Measurements from ENCODE around the gene MVD.

The MVD gene

DNA sequence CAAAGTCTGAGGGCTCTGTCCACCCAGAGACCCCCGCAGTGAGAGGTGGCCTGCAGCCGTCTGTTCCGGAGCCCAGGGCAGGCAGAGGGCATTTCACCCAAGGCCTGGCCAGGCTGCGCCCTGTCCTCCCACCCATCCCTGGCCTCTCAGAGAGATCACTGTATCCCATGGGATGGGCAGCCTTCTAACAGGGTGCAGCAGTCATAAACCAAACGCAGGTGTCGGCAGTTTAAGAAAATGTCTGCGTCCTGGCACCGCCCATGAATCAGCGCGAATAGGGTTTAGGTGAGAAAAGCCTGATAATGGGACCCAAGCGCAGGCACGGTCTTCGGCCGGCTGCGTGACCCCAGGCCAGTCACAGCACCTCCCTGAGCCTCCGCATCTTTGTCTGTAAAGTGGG, 17.4 kb downstream of the MVD start:
- TF ChIP-seq, protein P1, sequence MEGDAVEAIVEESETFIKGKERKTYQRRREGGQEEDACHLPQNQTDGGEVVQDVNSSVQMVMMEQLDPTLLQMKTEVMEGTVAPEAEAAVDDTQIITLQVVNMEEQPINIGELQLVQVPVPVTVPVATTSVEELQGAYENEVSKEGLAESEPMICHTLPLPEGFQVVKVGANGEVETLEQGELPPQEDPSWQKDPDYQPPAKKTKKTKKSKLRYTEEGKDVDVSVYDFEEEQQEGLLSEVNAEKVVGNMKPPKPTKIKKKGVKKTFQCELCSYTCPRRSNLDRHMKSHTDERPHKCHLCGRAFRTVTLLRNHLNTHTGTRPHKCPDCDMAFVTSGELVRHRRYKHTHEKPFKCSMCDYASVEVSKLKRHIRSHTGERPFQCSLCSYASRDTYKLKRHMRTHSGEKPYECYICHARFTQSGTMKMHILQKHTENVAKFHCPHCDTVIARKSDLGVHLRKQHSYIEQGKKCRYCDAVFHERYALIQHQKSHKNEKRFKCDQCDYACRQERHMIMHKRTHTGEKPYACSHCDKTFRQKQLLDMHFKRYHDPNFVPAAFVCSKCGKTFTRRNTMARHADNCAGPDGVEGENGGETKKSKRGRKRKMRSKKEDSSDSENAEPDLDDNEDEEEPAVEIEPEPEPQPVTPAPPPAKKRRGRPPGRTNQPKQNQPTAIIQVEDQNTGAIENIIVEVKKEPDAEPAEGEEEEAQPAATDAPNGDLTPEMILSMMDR (IDR thresholded peaks at IDR 0.05; ENCODE audit: borderline replicate concordance, insufficient read depth, low read depth, low read length), result no peak
- H3K4me3 ChIP-seq (ENCODE audit: low read depth, low read length), result no peak overlapping the region

DNA sequence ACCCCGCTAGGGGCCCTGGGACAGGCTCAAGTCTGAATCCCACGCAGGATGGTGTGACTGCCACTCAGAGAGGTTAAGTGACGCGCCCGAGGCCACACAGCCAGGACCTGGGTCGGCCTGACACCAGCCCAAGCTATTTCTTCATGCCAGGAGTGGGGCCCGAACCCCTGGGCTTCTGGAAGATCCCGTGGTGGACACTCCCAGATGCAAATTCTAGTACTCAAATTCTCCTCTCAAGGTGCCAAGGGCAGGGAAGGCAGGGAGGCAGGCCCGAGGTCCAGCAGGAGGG, 19.3 kb downstream of the MVD start:
- H3K4me3 ChIP-seq (ENCODE audit: low read depth, low read length), result no peak overlapping the region
- TF ChIP-seq, protein P1 (IDR thresholded peaks at IDR 0.05; ENCODE audit: borderline replicate concordance, insufficient read depth, low read depth, low read length), result no peak

DNA sequence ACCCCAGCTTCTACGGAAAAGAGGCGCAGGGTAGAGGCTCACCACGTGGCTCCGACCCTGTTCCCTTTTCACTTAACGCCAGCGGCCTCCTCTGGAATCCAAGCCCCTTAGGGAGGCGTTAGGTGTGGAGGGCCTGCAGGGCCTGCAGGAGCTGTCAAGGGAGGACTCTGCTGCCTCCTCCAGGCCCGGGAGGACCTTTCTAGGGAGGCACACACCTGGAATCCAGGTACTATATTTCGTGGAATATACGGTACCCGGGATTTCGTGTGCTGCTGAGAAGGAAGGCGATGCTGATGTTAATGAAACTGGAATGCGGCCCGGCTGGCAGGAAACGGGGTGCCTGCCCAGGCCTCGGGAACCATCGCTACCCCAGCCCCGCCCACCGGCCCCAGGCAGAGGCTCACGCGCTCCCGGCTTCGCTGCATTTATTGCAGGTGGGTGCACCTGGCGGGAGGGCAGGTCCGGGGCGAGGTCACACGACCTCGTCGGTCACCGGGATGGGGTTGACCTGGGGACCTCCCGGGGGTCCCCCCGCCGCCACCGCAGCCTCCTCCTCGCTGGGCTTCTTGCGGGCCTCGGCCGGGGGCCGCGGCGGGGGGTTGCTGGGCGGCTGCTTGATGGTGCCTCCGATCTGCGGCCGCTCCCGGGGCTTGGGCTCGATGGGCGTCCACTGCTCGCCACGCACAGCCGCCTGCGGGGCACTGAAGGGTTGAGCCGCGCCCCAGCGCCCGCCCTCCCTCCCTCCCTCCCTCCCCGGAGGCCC, 19.8 kb downstream of the MVD start:
- H3K4me3 ChIP-seq (ENCODE audit: low read depth, low read length), result no peak overlapping the region
- TF ChIP-seq, protein P1 (IDR thresholded peaks at IDR 0.05; ENCODE audit: borderline replicate concordance, insufficient read depth, low read depth, low read length), result no peak

DNA sequence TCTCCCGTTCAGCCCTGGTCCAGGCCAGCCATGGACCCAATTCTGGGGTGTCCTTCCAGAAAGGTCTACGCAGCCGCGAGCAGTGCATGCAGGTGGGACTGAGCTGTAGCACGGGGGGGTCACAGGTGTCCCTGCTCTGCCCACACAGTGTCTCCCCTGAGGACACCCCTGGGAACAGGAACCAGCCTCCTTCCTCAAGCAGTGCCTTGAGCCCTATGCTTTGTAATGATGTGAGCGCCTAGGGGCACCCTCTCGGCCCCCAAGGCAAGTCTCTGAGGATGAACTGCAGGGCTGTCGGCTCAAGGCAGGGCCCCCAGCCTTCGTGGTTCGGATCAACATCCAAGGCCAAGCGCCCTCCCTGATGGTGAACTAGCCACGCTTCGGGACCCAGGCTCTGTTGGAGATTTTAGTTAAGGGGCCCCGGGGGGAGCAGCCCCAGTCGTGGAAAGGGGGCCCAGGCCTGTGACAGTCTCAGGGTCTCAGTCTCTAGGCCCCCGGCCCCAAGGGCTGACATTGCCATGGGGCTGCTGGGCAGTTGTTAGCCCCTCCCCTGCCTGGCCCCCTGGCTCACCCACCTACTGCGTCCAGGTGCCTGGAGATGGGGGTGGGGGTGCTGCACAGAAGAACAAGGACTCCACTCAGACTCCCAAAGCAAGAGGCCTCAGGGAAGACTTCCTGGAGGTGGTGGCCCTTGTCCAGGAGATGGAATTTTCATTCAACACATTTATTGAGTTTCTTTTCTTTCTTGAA, 22.2 kb downstream of the MVD start:
- TF ChIP-seq, protein P1 (IDR thresholded peaks at IDR 0.05; ENCODE audit: borderline replicate concordance, insufficient read depth, low read depth, low read length), result no peak
- H3K4me3 ChIP-seq (ENCODE audit: low read depth, low read length), result no peak overlapping the region

DNA sequence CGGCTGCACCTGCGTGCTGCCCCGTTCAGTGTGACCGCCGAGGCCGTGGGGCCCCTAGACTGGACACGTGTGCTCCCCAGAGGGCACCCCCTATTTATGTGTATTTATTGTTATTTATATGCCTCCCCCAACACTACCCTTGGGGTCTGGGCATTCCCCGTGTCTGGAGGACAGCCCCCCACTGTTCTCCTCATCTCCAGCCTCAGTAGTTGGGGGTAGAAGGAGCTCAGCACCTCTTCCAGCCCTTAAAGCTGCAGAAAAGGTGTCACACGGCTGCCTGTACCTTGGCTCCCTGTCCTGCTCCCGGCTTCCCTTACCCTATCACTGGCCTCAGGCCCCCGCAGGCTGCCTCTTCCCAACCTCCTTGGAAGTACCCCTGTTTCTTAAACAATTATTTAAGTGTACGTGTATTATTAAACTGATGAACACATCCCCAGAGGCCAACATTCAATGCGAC, 22.8 kb downstream of the MVD start:
- TF ChIP-seq, protein P1 (IDR thresholded peaks at IDR 0.05; ENCODE audit: borderline replicate concordance, insufficient read depth, low read depth, low read length), result no peak
- no peak overlapping the region for H3K4me3 ChIP-seq (ENCODE audit: low read depth, low read length)

DNA sequence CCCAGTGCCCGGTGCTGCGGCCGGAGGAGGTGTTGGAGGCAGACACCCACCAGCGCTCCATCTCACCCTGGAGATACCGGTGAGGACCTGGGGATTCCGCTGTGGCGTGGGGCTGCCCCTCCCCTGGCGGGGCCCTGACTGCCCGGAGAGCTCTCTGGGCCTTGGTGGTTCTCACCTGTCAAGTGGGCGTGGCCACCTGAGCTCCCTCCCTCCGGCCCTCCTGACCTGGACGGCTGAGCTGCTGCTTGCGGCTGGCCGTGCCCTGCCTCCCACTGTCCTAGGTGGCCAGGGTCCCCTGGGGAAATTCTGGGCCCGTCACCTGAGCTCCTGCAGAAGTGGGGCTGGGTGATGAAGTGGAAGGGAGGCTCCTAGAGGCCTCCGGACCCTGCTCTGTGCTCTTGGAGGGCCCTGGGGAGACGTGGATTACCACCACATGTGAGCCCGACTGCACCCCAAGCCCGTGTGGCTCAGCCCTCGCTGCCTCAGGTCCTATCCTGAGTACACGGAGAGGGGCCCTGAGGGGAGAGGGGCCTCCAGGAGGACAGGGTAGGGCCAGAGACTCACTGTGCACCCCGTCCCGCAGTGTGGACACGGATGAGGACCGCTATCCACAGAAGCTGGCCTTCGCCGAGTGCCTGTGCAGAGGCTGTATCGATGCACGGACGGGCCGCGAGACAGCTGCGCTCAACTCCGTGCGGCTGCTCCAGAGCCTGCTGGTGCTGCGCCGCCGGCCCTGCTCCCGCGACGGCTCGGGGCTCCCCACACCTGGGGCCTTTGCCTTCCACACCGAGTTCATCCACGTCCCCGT, 23.5 kb downstream of the MVD start:
- TF ChIP-seq, protein P1 (IDR thresholded peaks at IDR 0.05; ENCODE audit: borderline replicate concordance, insufficient read depth, low read depth, low read length), result no peak
- no peak overlapping the region for H3K4me3 ChIP-seq (ENCODE audit: low read depth, low read length)

All from GM12875 (cell line).